SKM-1 (cell line): ENCODE results near the gene LRRC15.

Experiments used
- DNase-seq: peaks from one replicate; lab custom pipeline; 2025; ENCODE audit not compliant: unreplicated experiment; lab: John Stamatoyannopoulos, UW

Gene LRRC15

DNA sequence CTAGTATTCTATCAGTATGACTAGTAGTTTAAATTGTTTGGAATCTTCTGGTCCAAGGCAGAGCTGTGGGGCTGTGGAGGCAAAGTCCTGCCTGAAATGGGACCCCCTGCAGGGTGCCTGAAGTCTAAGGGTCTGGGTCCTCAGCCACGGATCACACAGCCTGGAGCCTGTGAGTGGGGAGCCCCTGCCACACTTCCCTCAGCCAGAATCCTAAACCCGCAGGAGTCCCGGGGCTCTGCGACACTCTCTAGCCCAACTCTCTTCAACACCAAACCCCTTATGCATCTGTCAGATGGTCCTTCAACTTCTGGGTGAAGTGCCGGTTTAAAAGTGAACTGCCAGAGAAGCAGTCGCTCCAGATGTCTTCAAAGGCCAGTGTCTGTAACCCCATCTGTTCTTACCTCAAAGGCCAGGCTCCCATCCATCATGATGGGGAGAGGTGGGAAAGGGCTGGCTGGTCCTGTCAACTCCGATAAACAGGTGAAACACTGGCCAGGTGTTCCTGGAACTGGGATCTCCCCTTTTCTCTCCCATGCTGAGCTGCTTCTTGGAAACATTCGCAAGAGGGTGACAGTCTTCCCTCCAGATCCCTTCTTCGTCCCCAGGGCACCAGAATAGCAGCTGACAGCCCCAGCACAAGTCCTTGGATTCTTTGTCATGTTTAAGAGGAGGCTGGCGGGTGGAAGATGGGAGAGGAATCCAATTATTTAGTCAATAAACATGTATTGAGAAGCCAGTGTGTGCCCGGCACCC is 64.0 kb downstream of the LRRC15 start:
- no peak for DNase-seq
